ENCODE measurements around the gene ATG2A. TPM values are rescaled to one million over a fixed set of nuclear protein-coding genes. Genes with fewer than 3 reads are reported as not detected.

ATG2A gene
- total and polyA plus RNA-seq, 9 of the 15 experiments (the other 6 are each of a cell fraction or from before 2014, with no cell fraction given) = 0.25 to 45.9 (median 5.2) TPM

DNA sequence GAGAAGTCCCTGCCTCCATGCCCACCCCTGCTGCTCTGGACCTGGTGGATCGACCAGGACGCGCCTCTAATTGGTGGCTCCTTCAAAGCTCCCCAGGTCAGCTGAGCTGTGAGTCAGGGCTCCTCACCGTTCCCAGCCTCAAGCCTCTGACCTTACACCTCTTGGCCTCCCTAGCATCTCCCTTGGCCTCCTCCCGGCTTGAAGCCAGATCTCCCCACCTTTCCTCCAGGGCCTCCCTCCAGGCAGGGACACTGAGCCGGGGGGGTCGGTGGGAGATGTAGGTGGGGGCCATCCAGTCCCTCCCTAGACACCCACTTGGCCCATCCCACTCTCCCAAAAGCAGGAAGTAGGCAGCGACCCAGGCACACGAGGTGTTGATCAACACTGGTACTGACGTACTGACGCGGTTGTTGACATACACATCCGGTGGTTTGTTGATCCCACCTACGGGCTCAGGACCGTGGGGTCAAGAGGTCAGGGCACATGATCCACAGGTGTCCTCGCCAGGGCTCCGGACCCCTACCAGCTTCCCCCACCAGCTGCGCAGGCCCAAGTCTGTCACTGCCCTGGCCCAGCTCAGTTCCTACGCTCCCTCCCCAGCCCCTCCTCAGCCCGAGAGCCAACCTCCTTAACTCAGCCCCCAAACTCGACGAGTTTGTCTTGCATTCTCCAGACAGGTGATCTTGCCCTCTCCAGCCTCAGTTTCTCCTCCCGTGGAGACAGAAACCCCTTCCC is 802 bp downstream of the ATG2A start (continued):
- TF ChIP-seq, protein P1, sequence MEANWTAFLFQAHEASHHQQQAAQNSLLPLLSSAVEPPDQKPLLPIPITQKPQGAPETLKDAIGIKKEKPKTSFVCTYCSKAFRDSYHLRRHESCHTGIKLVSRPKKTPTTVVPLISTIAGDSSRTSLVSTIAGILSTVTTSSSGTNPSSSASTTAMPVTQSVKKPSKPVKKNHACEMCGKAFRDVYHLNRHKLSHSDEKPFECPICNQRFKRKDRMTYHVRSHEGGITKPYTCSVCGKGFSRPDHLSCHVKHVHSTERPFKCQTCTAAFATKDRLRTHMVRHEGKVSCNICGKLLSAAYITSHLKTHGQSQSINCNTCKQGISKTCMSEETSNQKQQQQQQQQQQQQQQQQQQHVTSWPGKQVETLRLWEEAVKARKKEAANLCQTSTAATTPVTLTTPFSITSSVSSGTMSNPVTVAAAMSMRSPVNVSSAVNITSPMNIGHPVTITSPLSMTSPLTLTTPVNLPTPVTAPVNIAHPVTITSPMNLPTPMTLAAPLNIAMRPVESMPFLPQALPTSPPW (CRISPR knock-in tag; IDR thresholded peaks at IDR 0.05) = peak; percentile 64
- TF ChIP-seq, protein P2, sequence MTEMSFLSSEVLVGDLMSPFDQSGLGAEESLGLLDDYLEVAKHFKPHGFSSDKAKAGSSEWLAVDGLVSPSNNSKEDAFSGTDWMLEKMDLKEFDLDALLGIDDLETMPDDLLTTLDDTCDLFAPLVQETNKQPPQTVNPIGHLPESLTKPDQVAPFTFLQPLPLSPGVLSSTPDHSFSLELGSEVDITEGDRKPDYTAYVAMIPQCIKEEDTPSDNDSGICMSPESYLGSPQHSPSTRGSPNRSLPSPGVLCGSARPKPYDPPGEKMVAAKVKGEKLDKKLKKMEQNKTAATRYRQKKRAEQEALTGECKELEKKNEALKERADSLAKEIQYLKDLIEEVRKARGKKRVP (CRISPR knock-in tag; IDR thresholded peaks at IDR 0.05) = no peak
- TF ChIP-seq FOSL1 (tag; conservative IDR thresholded peaks at IDR 0.05) (peak; percentile 59), MAZ (CRISPR knock-in tag; conservative IDR thresholded peaks at IDR 0.05 in 1 of 2, IDR thresholded peaks at IDR 0.05 in 1 of 2) (peak in 1 of 2 experiments; percentile 70; a peak in 2 of 4 replicates), COPS2 (conservative IDR thresholded peaks at IDR 0.05) (no peak), FOXP1 (CRISPR knock-in tag; IDR thresholded peaks at IDR 0.05) (peak; percentile 43; the same call in 1 of the 2 replicates), POLR3A (IDR thresholded peaks at IDR 0.05; ENCODE audit: borderline replicate concordance, extremely low read depth, insufficient read depth, insufficient read length) (no peak), EP400 (IDR thresholded peaks at IDR 0.05) (peak; percentile 48; the same call in 1 of the 2 replicates), POLR2AphosphoS5 (IDR thresholded peaks at IDR 0.05; ENCODE audit: control insufficient read depth, insufficient read depth, low read depth, low read length) (peak; percentile 18; the same call in 1 of the 2 replicates), CREM (IDR thresholded peaks at IDR 0.05; ENCODE audit: low read depth) (peak; percentile 68), NR2C2 (CRISPR knock-in tag; IDR thresholded peaks at IDR 0.05) (no peak), NR2C2 (tag; IDR thresholded peaks at IDR 0.05) (peak; percentile 82; the same call in 1 of the 2 replicates), MYC (IDR thresholded peaks at IDR 0.05; ENCODE audit: low read depth, low read length) (peak; percentile 68), MYC (CRISPR knock-in tag; IDR thresholded peaks at IDR 0.05; ENCODE audit: borderline replicate concordance, low read depth) (no peak), CTBP1 (IDR thresholded peaks at IDR 0.05; ENCODE audit: borderline replicate concordance) (peak; percentile 30; the same call in 1 of the 2 replicates), ZC3H4 (CRISPR knock-in tag; IDR thresholded peaks at IDR 0.05; ENCODE audit: borderline replicate concordance) (peak; percentile 69)
- TF ChIP-seq, protein P3, sequence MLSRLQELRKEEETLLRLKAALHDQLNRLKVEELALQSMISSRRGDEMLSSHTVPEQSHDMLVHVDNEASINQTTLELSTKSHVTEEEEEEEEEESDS (CRISPR knock-in tag; IDR thresholded peaks at IDR 0.05) = no peak
- TF ChIP-seq, protein P4, sequence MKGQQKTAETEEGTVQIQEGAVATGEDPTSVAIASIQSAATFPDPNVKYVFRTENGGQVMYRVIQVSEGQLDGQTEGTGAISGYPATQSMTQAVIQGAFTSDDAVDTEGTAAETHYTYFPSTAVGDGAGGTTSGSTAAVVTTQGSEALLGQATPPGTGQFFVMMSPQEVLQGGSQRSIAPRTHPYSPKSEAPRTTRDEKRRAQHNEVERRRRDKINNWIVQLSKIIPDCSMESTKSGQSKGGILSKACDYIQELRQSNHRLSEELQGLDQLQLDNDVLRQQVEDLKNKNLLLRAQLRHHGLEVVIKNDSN (CRISPR knock-in tag; IDR thresholded peaks at IDR 0.05) = peak; percentile 67; the same call in 1 of the 2 replicates
- TF ChIP-seq, protein P5, sequence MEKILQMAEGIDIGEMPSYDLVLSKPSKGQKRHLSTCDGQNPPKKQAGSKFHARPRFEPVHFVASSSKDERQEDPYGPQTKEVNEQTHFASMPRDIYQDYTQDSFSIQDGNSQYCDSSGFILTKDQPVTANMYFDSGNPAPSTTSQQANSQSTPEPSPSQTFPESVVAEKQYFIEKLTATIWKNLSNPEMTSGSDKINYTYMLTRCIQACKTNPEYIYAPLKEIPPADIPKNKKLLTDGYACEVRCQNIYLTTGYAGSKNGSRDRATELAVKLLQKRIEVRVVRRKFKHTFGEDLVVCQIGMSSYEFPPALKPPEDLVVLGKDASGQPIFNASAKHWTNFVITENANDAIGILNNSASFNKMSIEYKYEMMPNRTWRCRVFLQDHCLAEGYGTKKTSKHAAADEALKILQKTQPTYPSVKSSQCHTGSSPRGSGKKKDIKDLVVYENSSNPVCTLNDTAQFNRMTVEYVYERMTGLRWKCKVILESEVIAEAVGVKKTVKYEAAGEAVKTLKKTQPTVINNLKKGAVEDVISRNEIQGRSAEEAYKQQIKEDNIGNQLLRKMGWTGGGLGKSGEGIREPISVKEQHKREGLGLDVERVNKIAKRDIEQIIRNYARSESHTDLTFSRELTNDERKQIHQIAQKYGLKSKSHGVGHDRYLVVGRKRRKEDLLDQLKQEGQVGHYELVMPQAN (IDR thresholded peaks at IDR 0.05; ENCODE audit: borderline replicate concordance) = peak; percentile 65; the same call in 1 of the 2 replicates
- TF ChIP-seq, protein P6, sequence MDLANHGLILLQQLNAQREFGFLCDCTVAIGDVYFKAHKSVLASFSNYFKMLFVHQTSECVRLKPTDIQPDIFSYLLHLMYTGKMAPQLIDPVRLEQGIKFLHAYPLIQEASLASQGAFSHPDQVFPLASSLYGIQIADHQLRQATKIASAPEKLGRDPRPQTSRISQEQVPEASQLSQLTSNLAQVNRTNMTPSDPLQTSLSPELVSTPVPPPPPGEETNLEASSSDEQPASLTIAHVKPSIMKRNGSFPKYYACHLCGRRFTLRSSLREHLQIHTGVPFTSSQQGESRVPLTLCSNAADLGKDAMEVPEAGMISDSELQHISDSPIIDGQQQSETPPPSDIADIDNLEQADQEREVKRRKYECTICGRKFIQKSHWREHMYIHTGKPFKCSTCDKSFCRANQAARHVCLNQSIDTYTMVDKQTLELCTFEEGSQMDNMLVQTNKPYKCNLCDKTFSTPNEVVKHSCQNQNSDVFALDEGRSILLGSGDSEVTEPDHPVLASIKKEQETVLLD (IDR thresholded peaks at IDR 0.05) = 0 out of 2 replicates have a peak, but pooled peaks have one; percentile 31

Measured in K562 (cell line).